Gastroesophageal sphincter (tissue), 4 donors: ENCODE data around the gene GLS2. TPM values are rescaled to one million over a fixed set of nuclear protein-coding genes. Genes with fewer than 3 reads are reported as not detected.
"Not testable (repeated sequence)": the region's sequence is repeated elsewhere in the genome, so short reads cannot be mapped to it uniquely, and the experiment has no call there.

Source experiments
- ATAC-seq: fragments of 150-250 bp; one replicate; pipeline ENCODE4 v1.9.1; 2016; ENCODE audit warnings: mild to moderate bottlenecking, moderate library complexity
- H3K27ac ChIP-seq, 4 donors: fragments of 200-600 bp; sonication (generic) in 3 of 4; 1 replicate in 3 of 4; 2 replicates in 1 of 4; pipeline ENCODE4 v1.5.1; 2016 to 2019
- H3K27me3 ChIP-seq: fragments of 200-600 bp; sonication (generic); one replicate; pipeline ENCODE4 v1.5.1; 2019
- H3K36me3 ChIP-seq, 2 donors: fragments of 200-600 bp; sonication (generic); one replicate each; pipeline ENCODE4 v1.5.1; 2019; ENCODE audit warnings: control low read depth in 1 of 2
- H3K4me1 ChIP-seq, 3 donors: fragments of 200-600 bp; sonication (generic); 1 replicate in 2 of 3; 2 replicates in 1 of 3; pipeline ENCODE4 v1.5.1; 2016 to 2019; ENCODE audit warnings: control low read depth in 2 of 3
- H3K4me3 ChIP-seq, 2 donors: fragments of 200-600 bp; sonication (generic); one replicate each; pipeline ENCODE4 v1.5.1; 2019; ENCODE audit warnings: mild to moderate bottlenecking in 1 of 2, moderate library complexity in 1 of 2
- H3K9me3 ChIP-seq, 3 donors: fragments of 200-600 bp; sonication (generic); one replicate each; pipeline ENCODE4 v1.5.1; 2017 to 2019; ENCODE audit warnings: control low read depth in 2 of 3
- CTCF ChIP-seq, 4 experiments: fragments of 200-600 bp in 2 of 4; fragments of 450-650 bp in 2 of 4; sonication (generic) in 1 of 4; IDR thresholded peaks; one replicate each; pipeline ENCODE4 v1.5.1; 2017 to 2019; ENCODE audit warnings: antibody characterized with exemption in 4 of 4, mild to moderate bottlenecking in 2 of 4, moderate library complexity in 2 of 4
- EP300 ChIP-seq: sonication (generic); formaldehyde crosslinking; IDR thresholded peaks from one replicate; pipeline ENCODE4 v1.6.1; 2017; ENCODE audit warnings: antibody characterized with exemption, mild to moderate bottlenecking
- POLR2A ChIP-seq, 2 donors: fragments of 450-650 bp; IDR thresholded peaks; one replicate each; pipeline ENCODE4 v1.6.1; 2017; ENCODE audit warnings: antibody characterized with exemption in 2 of 2, mild to moderate bottlenecking in 2 of 2, moderate library complexity in 1 of 2
- POLR2AphosphoS5 ChIP-seq: sonication (generic); formaldehyde crosslinking; IDR thresholded peaks from one replicate; pipeline ENCODE4 v1.6.1; 2017; ENCODE audit warnings: antibody characterized with exemption
- WGBS, 2 donors: methylation state at CpG; one replicate each; pipeline ENCODE4 v1.1.5; 2018; ENCODE audit warnings: low coverage in 1 of 2; 5-methylcytosine and 5-hydroxymethylcytosine counted together
- total RNA-seq, 4 donors: library from RNA; depleted of rRNA; stranded (reverse); fragments of >200 nt; gene quantifications; one replicate each; pipeline ENCODE4 v1.1.0, GENCODE V29; 2016

GLS2 gene
- total RNA-seq, 4 donors from 2014 or later: 1.1 to 4.1 (median 1.6) TPM

- Histone ChIP-seq H3K4me3 (no peak within 1 kb of the TSS), H3K36me3 (no peaks in the 10 kb centered on the region), H3K27ac (no peak within 1 kb of the TSS), H3K9me3 (no peaks in the 10 kb centered on the region), H3K4me1 (peaks cover 0 to 6% (median 0%) of the 10 kb centered on the region in 3 donors), H3K27me3 (peaks cover 15% of the 10 kb centered on the region)
- no peak for ATAC-seq
- WGBS, 2 donors: 67 to 100% methylated on average over 1 of the region's 5 CpGs
- TF ChIP-seq CTCF (IDR thresholded peaks at IDR 0.05) (no peak), POLR2A (IDR thresholded peaks at IDR 0.05) (no peak), POLR2AphosphoS5 (no peak), EP300 (no peak)
Observed at GRCh38 chr12:56454557-56454956, 33.4 kb downstream of the GLS2 start, which contains the start of gene MIP. MIP (minus strand) TSS chr12:56454657; CDS start chr12:56454613, 44 bp downstream.

- no peak for ATAC-seq
- Histone ChIP-seq H3K27ac (no peak overlapping the region), H3K27me3 (peaks cover 15% of the 10 kb centered on the region), H3K9me3 (no peaks in the 10 kb centered on the region), H3K36me3 (no peaks in the 10 kb centered on the region), H3K4me3 (no peak overlapping the region), H3K4me1 (peaks cover 0 to 15% (median 0%) of the 10 kb centered on the region in 3 donors)
- WGBS, 2 donors: 42 to 83% methylated on average over 2 to 4 of the region's 5 CpGs
- no peak for TF ChIP-seq POLR2AphosphoS5
- no peak for TF ChIP-seq POLR2A (IDR thresholded peaks at IDR 0.05)
- no peak for TF ChIP-seq EP300
- no peak for TF ChIP-seq CTCF (IDR thresholded peaks at IDR 0.05)
Observed at GRCh38 chr12:56451147-56451546, 36.8 kb downstream of the GLS2 start.

GRCh38 chr12:56450241-56450640 is 37.7 kb downstream of the GLS2 start:
- no peak for ATAC-seq
- no peak overlapping the region for H3K4me3 ChIP-seq
- TF ChIP-seq CTCF (IDR thresholded peaks at IDR 0.05): no peak
- TF ChIP-seq POLR2A (IDR thresholded peaks at IDR 0.05): no peak
- TF ChIP-seq POLR2AphosphoS5: no peak
- no peak for TF ChIP-seq EP300
- H3K27ac ChIP-seq: peak overlapping the region in 1 of 4 donors; percentile 91
- H3K27me3 ChIP-seq: peaks cover 15% of the 10 kb centered on the region
- H3K9me3 ChIP-seq: no peaks in the 10 kb centered on the region
- WGBS, 2 donors: 45 to 85% methylated on average over 1 to 3 of the region's 3 CpGs
- no peaks in the 10 kb centered on the region for H3K36me3 ChIP-seq
- peaks cover 0 to 15% (median 0%) of the 10 kb centered on the region in 3 donors for H3K4me1 ChIP-seq

GRCh38 chr12:56449622-56449984 is 38.4 kb downstream of the GLS2 start:
- no peaks in the 10 kb centered on the region for H3K9me3 ChIP-seq
- 2 to 30% methylated on average over 3 to 5 of the region's 5 CpGs for WGBS, 2 donors
- H3K4me1 ChIP-seq: peaks cover 0 to 15% (median 0%) of the 10 kb centered on the region in 3 donors
- H3K36me3 ChIP-seq: no peaks in the 10 kb centered on the region
- H3K27ac ChIP-seq: peak overlapping the region; percentile 72 to 93 (median 92)
- no peak for TF ChIP-seq POLR2A (IDR thresholded peaks at IDR 0.05)
- no peak for TF ChIP-seq CTCF (IDR thresholded peaks at IDR 0.05)
- no peak for TF ChIP-seq POLR2AphosphoS5
- no peak for TF ChIP-seq EP300
- peak overlapping the region; percentile 47 to 68 for H3K4me3 ChIP-seq
- H3K27me3 ChIP-seq: peaks cover 15% of the 10 kb centered on the region
- ATAC-seq: no peak

GRCh38 chr12:56448860-56449621 is 38.9 kb downstream of the GLS2 start, which contains the start of gene TIMELESS:
TIMELESS (minus strand) TSS chr12:56449426; CDS start chr12:56434170, 15,256 bp downstream.
- peak within 1 kb of the TSS; percentile 72 to 93 (median 92) for H3K27ac ChIP-seq
- ATAC-seq: peak; percentile 98
- peak in 3 of 4 experiments; percentile 19 to 37 (median 30) for TF ChIP-seq CTCF (IDR thresholded peaks at IDR 0.05)
- peak; percentile 89 for TF ChIP-seq POLR2AphosphoS5
- no peak for TF ChIP-seq EP300
- TF ChIP-seq POLR2A (IDR thresholded peaks at IDR 0.05): peak; percentile 63 to 66
- H3K27me3 ChIP-seq: peaks cover 11% of the 10 kb centered on the region
- H3K36me3 ChIP-seq: no peaks in the 10 kb centered on the region
- peak within 1 kb of the TSS; percentile 47 to 68 for H3K4me3 ChIP-seq
- no peaks in the 10 kb centered on the region for H3K9me3 ChIP-seq
- H3K4me1 ChIP-seq: peaks cover 0 to 15% (median 0%) of the 10 kb centered on the region in 3 donors
- WGBS, 2 donors: 1% methylated on average over 11 to 13 of the region's 58 CpGs

- not testable (repeated sequence) for H3K4me1 ChIP-seq, H3K4me3 ChIP-seq, ATAC-seq, H3K27me3 ChIP-seq, H3K36me3 ChIP-seq, H3K9me3 ChIP-seq, H3K27ac ChIP-seq
- 71% methylated on average over 2 of the region's 2 CpGs; no CpG with 5 or more reads in 1 of the 2 donors for WGBS, 2 donors
Observed at GRCh38 chr12:56443208-56443607, 44.8 kb downstream of the GLS2 start.
